ENCODE results near the gene RHOT2. TPM values are rescaled to one million over a fixed set of nuclear protein-coding genes. Genes with fewer than 3 reads are reported as not detected.

The RHOT2 gene
- total RNA-seq, 4 donors from 2014 or later, result 38.8 to 86.9 (median 61.5) TPM

DNA sequence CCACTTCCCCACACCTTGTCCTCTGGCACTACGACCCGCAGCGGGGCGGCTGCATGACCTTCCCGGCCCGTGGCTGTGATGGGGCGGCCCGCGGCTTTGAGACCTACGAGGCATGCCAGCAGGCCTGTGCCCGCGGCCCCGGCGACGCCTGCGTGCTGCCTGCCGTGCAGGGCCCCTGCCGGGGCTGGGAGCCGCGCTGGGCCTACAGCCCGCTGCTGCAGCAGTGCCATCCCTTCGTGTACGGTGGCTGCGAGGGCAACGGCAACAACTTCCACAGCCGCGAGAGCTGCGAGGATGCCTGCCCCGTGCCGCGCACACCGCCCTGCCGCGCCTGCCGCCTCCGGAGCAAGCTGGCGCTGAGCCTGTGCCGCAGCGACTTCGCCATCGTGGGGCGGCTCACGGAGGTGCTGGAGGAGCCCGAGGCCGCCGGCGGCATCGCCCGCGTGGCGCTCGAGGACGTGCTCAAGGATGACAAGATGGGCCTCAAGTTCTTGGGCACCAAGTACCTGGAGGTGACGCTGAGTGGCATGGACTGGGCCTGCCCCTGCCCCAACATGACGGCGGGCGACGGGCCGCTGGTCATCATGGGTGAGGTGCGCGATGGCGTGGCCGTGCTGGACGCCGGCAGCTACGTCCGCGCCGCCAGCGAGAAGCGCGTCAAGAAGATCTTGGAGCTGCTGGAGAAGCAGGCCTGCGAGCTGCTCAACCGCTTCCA is 34.4 kb upstream of the RHOT2 start:
- DNase-seq (ENCODE audit: low spot score) (no peak), ATAC-seq (ENCODE audit: low FRiP score) (no peak)
- TF ChIP-seq, protein P1, sequence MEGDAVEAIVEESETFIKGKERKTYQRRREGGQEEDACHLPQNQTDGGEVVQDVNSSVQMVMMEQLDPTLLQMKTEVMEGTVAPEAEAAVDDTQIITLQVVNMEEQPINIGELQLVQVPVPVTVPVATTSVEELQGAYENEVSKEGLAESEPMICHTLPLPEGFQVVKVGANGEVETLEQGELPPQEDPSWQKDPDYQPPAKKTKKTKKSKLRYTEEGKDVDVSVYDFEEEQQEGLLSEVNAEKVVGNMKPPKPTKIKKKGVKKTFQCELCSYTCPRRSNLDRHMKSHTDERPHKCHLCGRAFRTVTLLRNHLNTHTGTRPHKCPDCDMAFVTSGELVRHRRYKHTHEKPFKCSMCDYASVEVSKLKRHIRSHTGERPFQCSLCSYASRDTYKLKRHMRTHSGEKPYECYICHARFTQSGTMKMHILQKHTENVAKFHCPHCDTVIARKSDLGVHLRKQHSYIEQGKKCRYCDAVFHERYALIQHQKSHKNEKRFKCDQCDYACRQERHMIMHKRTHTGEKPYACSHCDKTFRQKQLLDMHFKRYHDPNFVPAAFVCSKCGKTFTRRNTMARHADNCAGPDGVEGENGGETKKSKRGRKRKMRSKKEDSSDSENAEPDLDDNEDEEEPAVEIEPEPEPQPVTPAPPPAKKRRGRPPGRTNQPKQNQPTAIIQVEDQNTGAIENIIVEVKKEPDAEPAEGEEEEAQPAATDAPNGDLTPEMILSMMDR (IDR thresholded peaks at IDR 0.05), result no peak

DNA sequence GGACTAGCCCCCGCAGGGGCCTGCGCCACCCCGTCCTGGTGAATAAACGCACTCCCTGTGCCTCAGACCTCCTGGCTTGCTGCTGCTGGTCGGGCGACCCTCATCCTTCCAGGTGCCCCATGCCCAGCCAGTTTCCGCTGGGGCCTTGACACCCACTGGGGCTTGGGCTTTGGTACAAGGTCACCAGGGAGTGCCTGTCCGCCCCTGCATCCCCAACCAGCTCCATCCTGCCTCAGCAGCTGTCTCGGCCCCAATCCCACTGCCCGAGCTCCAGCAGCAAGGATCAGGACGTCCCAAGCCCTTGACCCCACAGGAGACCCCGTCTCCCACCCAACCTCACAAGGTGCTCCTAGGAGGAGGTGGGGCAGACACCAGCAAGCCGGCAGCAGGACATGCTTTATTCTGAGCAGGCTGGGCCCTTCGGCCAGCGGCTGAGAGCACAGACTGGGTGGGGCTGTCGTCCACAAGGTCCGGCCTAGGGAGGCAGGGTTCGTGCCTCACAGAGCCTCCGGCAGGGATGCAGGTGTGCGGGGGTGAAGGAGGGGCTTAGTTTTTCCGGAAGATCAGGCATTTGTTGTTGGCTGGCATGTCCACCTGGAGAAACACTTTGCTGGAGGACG is 33.8 kb upstream of the RHOT2 start:
- ATAC-seq (ENCODE audit: low FRiP score) (no peak), DNase-seq (ENCODE audit: low spot score) (no peak)

DNA sequence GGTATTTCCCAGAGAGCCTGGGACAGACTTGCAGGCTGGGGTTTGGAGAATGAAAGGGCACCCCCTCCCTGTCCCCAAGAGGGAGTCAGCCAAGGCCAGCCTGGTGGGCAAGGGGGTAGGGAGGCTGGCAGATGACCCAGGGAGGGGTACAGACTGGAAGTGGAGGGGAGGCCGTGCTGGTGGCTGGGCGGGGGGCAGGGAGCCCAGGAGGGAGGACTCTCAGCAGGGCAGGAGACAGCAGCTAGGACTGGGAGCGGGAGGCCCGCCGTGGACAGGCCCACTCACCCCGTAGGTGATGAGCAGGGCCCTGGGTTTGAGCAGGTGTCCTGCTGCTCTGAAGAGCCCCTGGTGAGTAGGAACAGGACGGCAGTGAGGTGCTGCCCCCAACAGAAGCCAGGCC is 32.9 kb upstream of the RHOT2 start:
- ATAC-seq (ENCODE audit: low FRiP score) (no peak), DNase-seq (ENCODE audit: low spot score) (no peak)
- TF ChIP-seq, protein P1 (IDR thresholded peaks at IDR 0.05), result no peak

More for the DNA sequence above, 33.8 kb upstream of the RHOT2 start:
- TF ChIP-seq, protein P1 (IDR thresholded peaks at IDR 0.05), result no peak

DNA sequence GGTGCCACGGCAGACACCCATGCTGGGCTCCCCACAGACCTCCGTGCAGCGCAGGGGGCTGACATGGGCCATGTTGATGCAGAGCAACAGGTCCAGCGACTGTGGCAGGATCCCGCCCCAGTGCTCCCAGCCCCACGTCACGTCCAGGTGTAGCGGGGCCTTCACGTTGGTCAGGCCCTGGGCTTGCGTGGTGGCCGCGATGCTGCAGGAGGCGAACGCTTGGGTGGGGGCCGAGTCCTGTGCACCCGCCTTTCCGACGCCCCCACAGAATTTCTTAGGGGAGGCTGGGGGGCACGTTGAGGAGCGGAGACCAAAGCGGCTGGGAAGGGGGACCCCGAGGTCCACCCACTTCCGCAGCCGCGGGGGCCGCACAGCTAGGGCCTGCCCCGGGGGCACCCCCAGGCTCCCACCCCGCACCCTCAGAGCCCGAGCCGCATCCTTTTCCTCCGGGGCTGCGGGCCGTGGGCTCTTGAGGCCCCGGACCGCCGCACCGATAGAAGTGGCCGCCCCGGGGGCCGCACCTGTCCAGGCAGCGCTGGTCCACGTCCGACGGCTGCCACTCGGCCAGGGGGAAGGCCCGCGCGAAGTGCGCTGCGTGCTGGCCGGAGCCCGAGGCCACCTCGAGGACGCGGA is 32.2 kb upstream of the RHOT2 start:
- ATAC-seq (ENCODE audit: low FRiP score), result peak; percentile 0

DNA sequence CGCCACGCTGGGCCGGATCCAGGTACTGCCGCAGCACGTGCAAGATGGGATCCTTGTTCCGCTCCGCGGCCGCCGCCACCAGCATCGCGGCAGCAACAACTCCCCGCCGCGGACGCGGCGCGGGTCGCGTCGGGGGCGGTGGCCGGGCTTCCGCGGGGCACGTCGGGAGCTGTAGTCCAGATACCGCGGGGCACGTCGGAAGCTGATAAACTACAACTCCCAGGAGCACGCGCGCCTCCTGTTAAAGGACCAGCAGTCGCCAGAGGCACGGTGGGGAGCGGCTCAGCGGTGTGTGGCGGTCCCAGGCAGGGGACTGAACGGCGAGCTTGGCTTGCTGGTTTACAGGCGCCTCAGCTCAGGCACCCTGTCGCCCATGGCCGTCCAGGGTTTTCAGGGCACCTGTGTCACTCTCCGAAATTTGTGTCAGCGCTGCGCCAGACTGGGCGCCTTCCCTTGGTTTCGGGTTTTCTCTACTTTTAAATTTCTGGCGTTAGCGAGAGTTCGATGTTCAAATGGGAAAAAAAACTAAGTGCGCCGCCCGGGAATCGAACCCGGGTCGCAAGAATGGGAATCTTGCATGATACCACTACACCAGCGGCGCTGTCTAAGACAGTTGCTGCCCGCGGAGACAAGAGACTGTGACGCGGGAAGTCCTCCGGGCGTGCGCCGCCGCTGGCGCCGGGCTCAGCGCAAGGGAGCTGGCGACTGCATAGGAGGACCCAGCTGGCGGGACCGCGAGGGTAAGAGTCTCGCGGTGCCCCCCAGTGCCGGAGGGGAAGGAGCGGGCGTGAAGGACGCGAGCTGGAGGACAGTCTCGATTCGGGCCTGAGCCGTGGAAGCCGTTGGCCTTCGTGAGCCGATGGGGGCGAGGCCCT is 31.5 kb upstream of the RHOT2 start, which contains the start of gene METTL26:
Gene METTL26 (minus strand): TSS at position 100 of the 875 bp plus-strand sequence. CDS start 15 bp downstream, at position 85.
- peak; percentile 77 for ATAC-seq (ENCODE audit: low FRiP score)

More for the DNA sequence above, 32.2 kb upstream of the RHOT2 start:
- DNase-seq (ENCODE audit: low spot score), result no peak
- TF ChIP-seq, protein P1 (IDR thresholded peaks at IDR 0.05), result no peak

More for the DNA sequence above, 31.5 kb upstream of the RHOT2 start, which contains the start of gene METTL26:
- peak; percentile 95 for DNase-seq (ENCODE audit: low spot score)
- TF ChIP-seq, protein P1 (IDR thresholded peaks at IDR 0.05), result no peak
